ENCODE measurements around the gene ADRA2B.

GRCh38 chr2:96118698-96119388 is 2.5 kb upstream of the ADRA2B start:
- TF ChIP-seq, protein P1, sequence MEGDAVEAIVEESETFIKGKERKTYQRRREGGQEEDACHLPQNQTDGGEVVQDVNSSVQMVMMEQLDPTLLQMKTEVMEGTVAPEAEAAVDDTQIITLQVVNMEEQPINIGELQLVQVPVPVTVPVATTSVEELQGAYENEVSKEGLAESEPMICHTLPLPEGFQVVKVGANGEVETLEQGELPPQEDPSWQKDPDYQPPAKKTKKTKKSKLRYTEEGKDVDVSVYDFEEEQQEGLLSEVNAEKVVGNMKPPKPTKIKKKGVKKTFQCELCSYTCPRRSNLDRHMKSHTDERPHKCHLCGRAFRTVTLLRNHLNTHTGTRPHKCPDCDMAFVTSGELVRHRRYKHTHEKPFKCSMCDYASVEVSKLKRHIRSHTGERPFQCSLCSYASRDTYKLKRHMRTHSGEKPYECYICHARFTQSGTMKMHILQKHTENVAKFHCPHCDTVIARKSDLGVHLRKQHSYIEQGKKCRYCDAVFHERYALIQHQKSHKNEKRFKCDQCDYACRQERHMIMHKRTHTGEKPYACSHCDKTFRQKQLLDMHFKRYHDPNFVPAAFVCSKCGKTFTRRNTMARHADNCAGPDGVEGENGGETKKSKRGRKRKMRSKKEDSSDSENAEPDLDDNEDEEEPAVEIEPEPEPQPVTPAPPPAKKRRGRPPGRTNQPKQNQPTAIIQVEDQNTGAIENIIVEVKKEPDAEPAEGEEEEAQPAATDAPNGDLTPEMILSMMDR (IDR thresholded peaks at IDR 0.05; ENCODE audit: poor library complexity): no peak
- TF ChIP-seq EZH2 (IDR thresholded peaks at IDR 0.05; ENCODE audit: borderline replicate concordance): no peak
